Activated gamma-delta T cell (primary cell): Measurements from ENCODE around the gene RPN2.

ENCODE experiments used
- DNase-seq: peaks from one replicate; lab custom pipeline; 2025; lab: John Stamatoyannopoulos, UW

The RPN2 gene

GRCh38 chr20:37243076-37243936, 64.2 kb downstream of the RPN2 start:
- DNase-seq = no peak

DNA sequence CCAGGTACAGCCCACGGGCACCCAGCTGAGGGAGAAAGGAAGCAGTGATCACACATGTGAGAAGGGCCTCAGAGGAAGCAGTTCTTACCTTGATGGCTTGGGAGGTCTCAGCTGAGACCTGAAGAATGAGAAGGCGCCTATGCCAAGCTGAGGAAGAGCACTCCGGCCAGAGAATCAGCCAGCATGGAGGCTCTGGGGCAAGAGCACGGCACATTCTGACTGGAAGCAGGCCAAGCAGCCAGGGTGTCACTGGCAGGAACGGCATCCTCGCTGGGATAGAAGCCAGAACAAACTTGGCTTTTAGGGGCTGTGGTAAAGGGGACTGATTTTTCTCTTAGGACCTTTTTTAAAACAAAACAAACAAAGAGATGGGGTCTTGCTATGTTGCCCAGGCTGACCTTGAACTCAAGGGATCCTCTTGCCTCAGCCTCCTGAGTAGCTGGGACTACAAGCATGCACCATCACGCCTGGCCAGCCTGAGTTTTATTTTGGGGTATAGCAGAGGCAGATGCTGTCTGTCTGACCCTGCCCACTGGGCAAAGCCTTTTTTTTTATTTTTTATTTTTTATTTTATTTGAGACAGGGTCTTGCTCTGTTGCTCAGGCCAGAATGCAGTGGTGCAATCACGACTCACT, 64.9 kb downstream of the RPN2 start:
- DNase-seq = no peak

GRCh38 chr20:37244572-37244957, 65.4 kb downstream of the RPN2 start:
- no peak for DNase-seq

- no peak for DNase-seq
These were observed 66.4 kb downstream of the RPN2 start for GRCh38 chr20:37245216-37246150.

GRCh38 chr20:37246736-37247135, 67.6 kb downstream of the RPN2 start:
- DNase-seq = no peak

DNA sequence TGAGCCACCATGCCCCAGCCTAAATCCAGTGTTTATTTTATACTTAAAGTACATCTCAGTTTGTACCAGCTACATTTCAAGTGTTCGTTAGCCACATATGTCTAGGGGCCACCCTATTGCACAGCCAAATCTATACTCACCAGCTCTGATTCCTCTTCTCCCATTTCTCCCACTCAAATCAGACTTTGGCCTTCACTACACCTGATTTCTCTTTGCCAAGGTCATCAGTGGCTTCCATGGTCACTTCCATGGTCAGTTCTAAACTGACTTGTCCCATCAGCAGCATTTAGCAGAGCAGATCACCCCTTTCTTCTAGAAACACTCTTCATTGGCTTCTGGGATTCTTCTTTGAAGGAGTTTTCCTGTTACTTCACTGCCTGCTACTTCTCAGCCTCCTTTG, 68.4 kb downstream of the RPN2 start:
- DNase-seq = no peak

GRCh38 chr20:37249304-37249703, 70.2 kb downstream of the RPN2 start:
- DNase-seq = no peak

- no peak for DNase-seq
These were observed 72.8 kb downstream of the RPN2 start for GRCh38 chr20:37251825-37252477.

DNA sequence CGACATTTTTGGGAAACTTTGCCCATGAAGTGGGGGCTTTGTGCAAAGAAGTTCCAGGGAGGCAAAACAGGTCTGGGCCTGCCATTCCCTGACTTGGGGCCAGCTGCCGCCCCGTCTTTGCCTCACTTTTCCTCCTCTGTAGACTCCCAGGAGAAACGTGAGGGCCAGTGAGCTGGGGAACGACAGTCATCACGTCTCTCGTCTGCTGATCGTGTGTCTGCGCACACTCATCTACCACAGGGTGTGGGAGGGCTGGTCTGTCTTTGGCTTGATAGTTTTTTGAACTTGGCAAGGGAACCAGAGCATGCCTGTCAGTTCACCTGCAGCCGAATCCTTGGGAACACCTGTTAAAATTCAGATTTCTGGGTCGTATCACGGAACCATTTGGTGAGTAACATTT, 74.0 kb downstream of the RPN2 start:
- no peak for DNase-seq

DNA sequence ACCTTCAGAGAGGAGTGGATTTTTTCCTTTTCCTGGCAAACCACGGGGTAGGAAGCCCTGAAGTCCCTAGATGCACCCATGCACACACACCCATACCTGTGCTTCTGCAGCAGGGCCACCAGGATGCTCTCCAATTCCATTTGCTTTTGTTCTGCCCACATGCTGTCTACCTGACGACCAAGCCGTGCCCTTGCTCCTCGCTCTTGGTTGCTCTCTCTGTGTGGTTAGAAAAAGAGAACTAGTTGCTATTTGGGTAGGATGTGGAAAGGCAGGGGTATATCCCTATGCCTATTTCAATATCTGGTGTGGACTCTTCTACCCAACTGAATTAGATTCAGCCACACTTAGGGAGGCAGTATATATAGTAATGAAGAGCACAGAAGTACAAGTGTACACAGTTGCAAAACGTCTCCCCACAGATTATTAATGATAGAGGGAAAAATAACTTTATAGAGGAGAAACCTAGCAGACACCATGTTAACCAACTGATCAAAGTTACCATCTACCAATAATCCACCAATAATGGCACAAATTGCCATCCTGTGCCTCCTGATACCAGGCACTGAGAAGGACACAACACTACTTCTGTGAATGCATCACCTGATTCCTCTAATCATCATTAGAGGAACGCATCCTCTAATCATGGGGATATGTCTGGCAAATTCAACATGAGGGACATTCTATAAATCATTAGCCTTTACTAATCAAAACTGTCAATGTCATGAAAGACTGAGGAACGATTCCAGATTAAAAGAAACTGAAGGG, 75.2 kb downstream of the RPN2 start:
- DNase-seq = no peak

GRCh38 chr20:37256286-37256685, 77.2 kb downstream of the RPN2 start:
- DNase-seq = no peak

- no peak for DNase-seq
These were observed 78.4 kb downstream of the RPN2 start for GRCh38 chr20:37257530-37257929.

DNA sequence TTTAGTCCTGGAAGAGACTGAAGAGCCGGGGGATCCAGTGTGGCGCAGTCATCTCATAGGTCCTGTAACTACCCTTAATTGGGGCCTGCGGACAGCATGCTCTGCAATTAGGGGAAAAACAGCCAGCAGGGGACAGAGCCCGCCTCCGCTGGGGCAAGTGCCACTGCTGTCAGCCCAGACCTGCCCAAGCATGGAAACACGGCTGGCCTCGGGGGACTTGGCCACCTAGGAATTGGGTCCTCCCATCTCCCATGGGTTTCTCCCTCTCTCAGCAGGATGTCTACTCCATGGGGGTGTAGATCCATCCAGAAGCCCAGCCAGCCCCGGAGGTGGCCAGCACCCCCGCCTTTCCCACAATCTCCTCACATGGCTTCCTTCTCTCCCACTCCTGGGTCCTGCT, 78.9 kb downstream of the RPN2 start:
- no peak for DNase-seq

DNA sequence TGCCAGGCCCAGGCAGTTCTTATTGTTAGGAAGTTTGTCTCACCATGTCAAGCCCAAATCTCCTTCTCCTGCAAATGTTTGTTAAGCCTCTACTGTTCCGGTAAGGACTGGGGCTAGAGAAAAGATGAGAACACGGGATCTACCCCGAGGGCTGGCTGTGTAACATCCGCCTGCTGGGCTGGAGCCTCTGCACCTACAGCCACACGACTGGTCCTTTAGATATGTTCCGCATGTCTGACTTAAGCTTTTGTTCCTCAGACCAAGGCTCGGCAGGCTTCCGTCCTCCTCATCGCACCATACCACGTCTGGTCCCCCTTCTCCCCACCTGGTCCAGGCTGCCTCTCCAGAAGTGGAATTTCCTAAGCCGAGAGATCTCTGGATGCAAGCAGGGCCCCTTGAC, 79.9 kb downstream of the RPN2 start:
- no peak for DNase-seq

DNA sequence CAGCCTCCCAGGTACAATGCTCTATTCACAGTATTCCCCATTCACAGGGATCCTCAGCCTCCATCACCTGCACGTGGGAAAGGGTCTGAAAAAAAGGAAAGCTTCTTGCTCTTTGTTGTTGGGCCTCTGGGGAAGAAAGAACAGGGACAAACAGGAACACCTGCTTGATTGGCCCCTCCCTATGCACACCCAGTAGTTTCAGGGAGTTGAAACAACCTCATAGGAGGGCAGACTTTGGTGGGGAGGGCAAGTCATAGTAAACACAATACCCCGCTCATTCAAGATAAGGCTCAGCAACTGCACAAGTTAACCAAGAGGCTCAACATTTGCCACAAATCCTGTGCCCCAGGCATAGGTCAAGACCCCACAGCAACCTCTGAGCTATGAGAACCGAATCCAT, 80.7 kb downstream of the RPN2 start:
- no peak for DNase-seq

DNA sequence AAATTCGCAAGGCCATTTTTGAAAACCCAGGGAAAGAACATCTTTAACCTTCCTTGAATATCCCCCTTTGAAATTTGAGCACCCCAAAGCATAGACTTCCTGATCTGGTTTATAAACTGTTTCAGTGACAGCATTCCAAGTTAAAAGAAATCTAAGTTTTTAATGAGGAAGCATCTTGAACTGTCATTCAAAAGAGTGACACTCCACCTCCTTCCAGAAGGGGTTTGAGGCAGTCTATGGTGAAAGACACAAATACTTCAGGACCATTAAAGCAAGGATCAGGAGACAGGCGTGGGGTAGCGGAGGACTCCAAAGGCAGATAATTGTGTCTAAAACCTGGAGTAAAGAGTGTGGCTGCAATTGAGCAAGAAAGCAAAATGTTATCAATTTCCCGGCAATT, 81.8 kb downstream of the RPN2 start:
- no peak for DNase-seq

DNA sequence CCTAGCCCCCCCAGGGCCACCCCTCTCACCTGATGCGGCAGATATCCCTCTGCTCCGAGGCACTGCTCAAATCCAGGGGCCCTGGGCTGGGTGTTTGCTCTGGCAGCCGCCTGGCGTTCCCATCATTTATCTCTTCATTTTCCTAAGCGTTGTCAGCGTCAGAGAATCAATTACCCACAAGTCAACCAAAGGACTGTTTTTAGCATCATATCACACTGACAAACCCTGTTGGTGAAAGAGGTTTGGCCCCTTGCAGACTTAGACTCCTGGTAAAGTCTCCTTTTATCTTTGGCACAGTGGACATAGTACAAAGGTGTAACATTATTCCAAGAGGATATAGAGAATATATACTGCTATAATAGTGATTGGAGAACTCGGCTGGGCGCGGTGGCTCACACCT, 82.6 kb downstream of the RPN2 start, which contains the start of gene GHRH:
TSS of gene GHRH (minus strand) at position 101 of the 400 bp plus-strand sequence. CDS start 4,925 bp downstream, outside the sequence.
- DNase-seq = no peak

GRCh38 chr20:37262505-37262904, 83.4 kb downstream of the RPN2 start:
- DNase-seq = no peak

DNA sequence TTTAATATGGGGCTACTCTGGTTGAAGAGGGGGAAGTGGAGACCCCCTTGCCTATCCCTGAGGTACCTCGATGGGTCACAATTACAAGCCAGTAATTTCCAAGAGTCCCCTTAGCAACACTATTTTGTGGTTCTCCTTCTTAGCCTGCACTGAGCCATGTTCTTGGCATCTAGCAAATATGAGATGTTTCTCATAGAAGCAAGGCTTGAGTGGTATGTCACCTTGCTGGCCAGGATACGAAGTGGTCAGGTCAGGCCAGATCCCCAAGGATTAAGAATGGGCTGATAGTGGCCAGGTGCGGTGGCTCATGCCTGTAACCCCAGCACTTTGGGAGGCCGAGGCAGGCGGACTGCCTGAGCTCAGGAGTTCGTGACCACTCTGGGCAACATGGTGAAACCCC, 84.6 kb downstream of the RPN2 start:
- no peak for DNase-seq

- DNase-seq = no peak
These were observed 86.0 kb downstream of the RPN2 start for GRCh38 chr20:37265152-37265551.
